H9 (cell line): ENCODE measurements around the gene PIEZO2. TPM values are rescaled to one million over a fixed set of nuclear protein-coding genes. Genes with fewer than 3 reads are reported as not detected.

Source experiments
- DNase-seq: peaks from one replicate; pipeline ENCODE4 v3.0.0-alpha.2; 2017
- H2AFZ ChIP-seq: one replicate; pipeline ENCODE4 v1.6.1; 2013; ENCODE audit warnings: mild to moderate bottlenecking, low read length, control low read depth, moderate library complexity
- H2AK5ac ChIP-seq: 2 replicates; pipeline ENCODE4 v1.6.1; 2013; ENCODE audit warnings: low read length, control low read depth, mixed read lengths; ENCODE audit not compliant: insufficient read length
- H2BK120ac ChIP-seq: one replicate; pipeline ENCODE4 v1.6.1; 2013; ENCODE audit warnings: low read depth, mild to moderate bottlenecking, low read length, control low read depth, inconsistent platforms; ENCODE audit not compliant: poor library complexity, severe bottlenecking
- H2BK12ac ChIP-seq: 2 replicates; pipeline ENCODE4 v1.6.1; 2013; ENCODE audit warnings: low read length, control low read depth, mixed read lengths, low read depth; ENCODE audit not compliant: insufficient read length
- H2BK15ac ChIP-seq: 2 replicates; pipeline ENCODE4 v1.6.1; 2013; ENCODE audit warnings: low read depth, low read length, control low read depth
- H2BK20ac ChIP-seq: one replicate; pipeline ENCODE4 v1.6.1; 2013; ENCODE audit warnings: low read depth, mild to moderate bottlenecking, low read length, control low read depth, inconsistent platforms; ENCODE audit not compliant: poor library complexity, severe bottlenecking
- H2BK5ac ChIP-seq: 2 replicates; pipeline ENCODE4 v1.6.1; 2013; ENCODE audit warnings: low read length, control low read depth, mixed read lengths; ENCODE audit not compliant: insufficient read length
- H3K14ac ChIP-seq: 2 replicates; pipeline ENCODE4 v1.6.1; 2013; ENCODE audit warnings: low read length, control low read depth; ENCODE audit not compliant: insufficient read depth
- H3K18ac ChIP-seq: 2 replicates; pipeline ENCODE4 v1.6.1; 2013; ENCODE audit warnings: low read depth, mild to moderate bottlenecking, mixed read lengths, low read length, control low read depth; ENCODE audit not compliant: insufficient read length
- H3K23ac ChIP-seq: 2 replicates; pipeline ENCODE4 v1.6.1; 2013; ENCODE audit warnings: low read length, control low read depth, mixed read lengths, low read depth; ENCODE audit not compliant: insufficient read length
- H3K23me2 ChIP-seq: 2 replicates; pipeline ENCODE4 v1.6.1; 2013; ENCODE audit warnings: low read depth, mild to moderate bottlenecking, mixed read lengths, low read length, control low read depth; ENCODE audit not compliant: insufficient read length, poor library complexity, severe bottlenecking
- H3K27ac ChIP-seq: 2 replicates; pipeline ENCODE4 v1.5.1; 2013; ENCODE audit warnings: low read length, control low read depth, mixed read lengths, low read depth; ENCODE audit not compliant: insufficient read length
- H3K27me3 ChIP-seq: 2 replicates; pipeline ENCODE4 v1.6.1; 2013; ENCODE audit warnings: low read length, control low read depth, inconsistent platforms; ENCODE audit not compliant: insufficient read depth
- H3K4ac ChIP-seq: 2 replicates; pipeline ENCODE4 v1.6.1; 2013; ENCODE audit warnings: low read depth, mild to moderate bottlenecking, control low read depth, inconsistent platforms, low read length, moderate library complexity
- H3K4me1 ChIP-seq: 2 replicates; pipeline ENCODE4 v1.6.1; 2013; ENCODE audit warnings: low read length, control low read depth, inconsistent platforms; ENCODE audit not compliant: insufficient read depth
- H3K4me2 ChIP-seq: 2 replicates; pipeline ENCODE4 v1.6.1; 2013; ENCODE audit warnings: low read length, control low read depth, mixed read lengths; ENCODE audit not compliant: insufficient read length, insufficient read depth
- H3K56ac ChIP-seq: 2 replicates; pipeline ENCODE4 v1.6.1; 2013; ENCODE audit warnings: low read depth, mild to moderate bottlenecking, mixed read lengths, low read length, control low read depth; ENCODE audit not compliant: insufficient read length
- H3K79me1 ChIP-seq: 2 replicates; pipeline ENCODE4 v1.6.1; 2013; ENCODE audit warnings: low read depth, mild to moderate bottlenecking, moderate library complexity, low read length, control low read depth, inconsistent platforms; ENCODE audit not compliant: insufficient read depth, poor library complexity, severe bottlenecking
- H3K79me2 ChIP-seq: 2 replicates; pipeline ENCODE4 v1.6.1; 2013; ENCODE audit warnings: low read length, control low read depth, inconsistent platforms; ENCODE audit not compliant: insufficient read depth
- H3K9ac ChIP-seq: 2 replicates; pipeline ENCODE4 v1.6.1; 2013; ENCODE audit warnings: low read length, control low read depth, mixed read lengths; ENCODE audit not compliant: insufficient read length; ENCODE audit errors: extremely low read depth
- H3K9me3 ChIP-seq: one replicate; pipeline ENCODE4 v1.6.1; 2013; ENCODE audit warnings: low read depth, low read length, inconsistent platforms; ENCODE audit not compliant: control insufficient read depth
- H3T11ph ChIP-seq: one replicate; pipeline ENCODE4 v1.6.1; 2013; ENCODE audit warnings: mild to moderate bottlenecking, low read length, control low read depth, inconsistent platforms
- H4K20me1 ChIP-seq: one replicate; pipeline ENCODE4 v1.6.1; 2013; ENCODE audit not compliant: control insufficient read depth, insufficient read length, insufficient read depth
- H4K5ac ChIP-seq: 2 replicates; pipeline ENCODE4 v1.6.1; 2013; ENCODE audit warnings: low read depth, mild to moderate bottlenecking, mixed read lengths, low read length, control low read depth; ENCODE audit not compliant: insufficient read length
- H4K8ac ChIP-seq: replicated peaks from 2 replicates; pipeline ENCODE4 v1.6.1; 2013; ENCODE audit warnings: low read length, control low read depth, mixed read lengths, low read depth; ENCODE audit not compliant: insufficient read length
- H4K91ac ChIP-seq: 2 replicates; pipeline ENCODE4 v1.6.1; 2013; ENCODE audit warnings: low read depth, mild to moderate bottlenecking, moderate library complexity, mixed read lengths, low read length, control low read depth; ENCODE audit not compliant: insufficient read length
- H3K27ac Mint-ChIP-seq, 3 experiments: 2 replicates in 2 of 3; 3 replicates in 1 of 3; pipeline ENCODE4 v1.8.0; 2020 to 2021; ENCODE audit warnings: mixed read lengths in 3 of 3, mild to moderate bottlenecking in 1 of 3, moderate library complexity in 1 of 3
- H3K27me3 Mint-ChIP-seq: 2 replicates; pipeline ENCODE4 v1.8.0; 2021; ENCODE audit warnings: low read depth, mild to moderate bottlenecking, moderate library complexity, mixed read lengths
- H3K36me3 Mint-ChIP-seq, 3 experiments: 2 replicates in 2 of 3; 3 replicates in 1 of 3; pipeline ENCODE4 v1.8.0; 2020 to 2021; ENCODE audit warnings: low read depth in 3 of 3, mixed read lengths in 3 of 3; ENCODE audit not compliant: insufficient read depth in 1 of 3
- H3K4me1 Mint-ChIP-seq, 2 experiments: 2 replicates each; pipeline ENCODE4 v1.8.0; 2020; ENCODE audit warnings: mixed read lengths in 2 of 2
- H3K4me3 Mint-ChIP-seq, 2 experiments: 2 replicates in 1 of 2; 3 replicates in 1 of 2; pipeline ENCODE4 v1.8.0; 2020 to 2021; ENCODE audit warnings: mild to moderate bottlenecking in 2 of 2, mixed read lengths in 2 of 2, moderate library complexity in 1 of 2
- H3K9me3 Mint-ChIP-seq, 2 experiments: 2 replicates in 1 of 2; 3 replicates in 1 of 2; pipeline ENCODE4 v1.8.0; 2020; ENCODE audit warnings: mild to moderate bottlenecking in 2 of 2, mixed read lengths in 2 of 2, moderate library complexity in 1 of 2
- WGBS: extraction: QIAGEN DNeasy Blood & Tissue Kit; methylation state at CpG from one replicate; pipeline ENCODE4 v1.1.7; 2013; ENCODE audit warnings: missing lambda C conversion rate, low lambda C conversion rate, mixed read lengths; ENCODE audit not compliant: insufficient read length; ENCODE audit errors: extremely low coverage; 5-methylcytosine and 5-hydroxymethylcytosine counted together
- total RNA-seq: library from RNA; stranded (reverse); gene quantifications from 2 replicates; pipeline ENCODE4 v1.2.1, GENCODE V29; 2021
- TF ChIP-seq, protein P1 (sequence below): fragments of 200-600 bp; sonication (generic); conservative IDR thresholded peaks from 3 replicates; pipeline ENCODE4 v1.8.0; 2021; ENCODE audit warnings: antibody characterized with exemption, mild to moderate bottlenecking

Gene PIEZO2
- total RNA-seq, 1 experiment from 2014 or later: 3.9 TPM

GRCh38 chr18:11113937-11114336, 35.4 kb downstream of the PIEZO2 start:
- Histone ChIP-seq H3K9ac (no peak overlapping the region), H4K91ac (no peak overlapping the region), H2BK5ac (no peak overlapping the region), H4K20me1 (no peaks in the 10 kb centered on the region), H4K5ac (no peak overlapping the region), H2BK20ac (no peak overlapping the region), H2BK15ac (no peak overlapping the region), H2BK120ac (no peak overlapping the region), H3K79me1 (no peaks in the 10 kb centered on the region), H3T11ph (no peak overlapping the region), H3K4ac (no peak overlapping the region), H4K8ac (no peak overlapping the region), H2AFZ (no peak overlapping the region), H3K9me3 (no peaks in the 10 kb centered on the region), H3K27ac (no peak overlapping the region), H3K56ac (no peak overlapping the region), H3K4me2 (no peak overlapping the region), H3K23me2 (no peaks in the 10 kb centered on the region), H3K79me2 (no peaks in the 10 kb centered on the region), H3K14ac (no peak overlapping the region), H3K27me3 (no peaks in the 10 kb centered on the region), H2BK12ac (no peak overlapping the region), H2AK5ac (no peak overlapping the region), H3K4me1 (no peaks in the 10 kb centered on the region), H3K18ac (no peak overlapping the region), H3K23ac (no peak overlapping the region)
- H3K4me3 Mint-ChIP-seq: no peak overlapping the region
- H3K9me3 Mint-ChIP-seq: no peaks in the 10 kb centered on the region
- WGBS: no CpG with 5 or more reads among the region's 2 CpGs
- no peaks in the 10 kb centered on the region; the same call in 1 of the 2 replicates for H3K27me3 Mint-ChIP-seq
- peaks cover 0 to 3% (median 0%) of the 10 kb centered on the region in 3 experiments; a peak in 2 of 7 replicates for H3K36me3 Mint-ChIP-seq
- TF ChIP-seq, protein P1, sequence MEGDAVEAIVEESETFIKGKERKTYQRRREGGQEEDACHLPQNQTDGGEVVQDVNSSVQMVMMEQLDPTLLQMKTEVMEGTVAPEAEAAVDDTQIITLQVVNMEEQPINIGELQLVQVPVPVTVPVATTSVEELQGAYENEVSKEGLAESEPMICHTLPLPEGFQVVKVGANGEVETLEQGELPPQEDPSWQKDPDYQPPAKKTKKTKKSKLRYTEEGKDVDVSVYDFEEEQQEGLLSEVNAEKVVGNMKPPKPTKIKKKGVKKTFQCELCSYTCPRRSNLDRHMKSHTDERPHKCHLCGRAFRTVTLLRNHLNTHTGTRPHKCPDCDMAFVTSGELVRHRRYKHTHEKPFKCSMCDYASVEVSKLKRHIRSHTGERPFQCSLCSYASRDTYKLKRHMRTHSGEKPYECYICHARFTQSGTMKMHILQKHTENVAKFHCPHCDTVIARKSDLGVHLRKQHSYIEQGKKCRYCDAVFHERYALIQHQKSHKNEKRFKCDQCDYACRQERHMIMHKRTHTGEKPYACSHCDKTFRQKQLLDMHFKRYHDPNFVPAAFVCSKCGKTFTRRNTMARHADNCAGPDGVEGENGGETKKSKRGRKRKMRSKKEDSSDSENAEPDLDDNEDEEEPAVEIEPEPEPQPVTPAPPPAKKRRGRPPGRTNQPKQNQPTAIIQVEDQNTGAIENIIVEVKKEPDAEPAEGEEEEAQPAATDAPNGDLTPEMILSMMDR: no peak
- no peak for DNase-seq
- no peak overlapping the region for H3K27ac Mint-ChIP-seq
- peaks cover 6 to 7% of the 10 kb centered on the region in 2 experiments for H3K4me1 Mint-ChIP-seq
